GM19025 (cell line): Measurements from ENCODE around the gene FAM193A.
"Not testable (repeated sequence)": the region's sequence is repeated elsewhere in the genome, so short reads cannot be mapped to it uniquely, and the experiment has no call there.

ENCODE experiments used
- ATAC-seq: cut with Tn5 transposase; IDR thresholded peaks from one replicate; pipeline ENCODE4 v1.9.1; 2021; ENCODE audit warnings: mild to moderate bottlenecking, low read depth, moderate library complexity; ENCODE audit not compliant: unreplicated experiment

FAM193A gene

GRCh38 chr4:2714061-2714770, 177.8 kb downstream of the FAM193A start:
- no peak for ATAC-seq

DNA sequence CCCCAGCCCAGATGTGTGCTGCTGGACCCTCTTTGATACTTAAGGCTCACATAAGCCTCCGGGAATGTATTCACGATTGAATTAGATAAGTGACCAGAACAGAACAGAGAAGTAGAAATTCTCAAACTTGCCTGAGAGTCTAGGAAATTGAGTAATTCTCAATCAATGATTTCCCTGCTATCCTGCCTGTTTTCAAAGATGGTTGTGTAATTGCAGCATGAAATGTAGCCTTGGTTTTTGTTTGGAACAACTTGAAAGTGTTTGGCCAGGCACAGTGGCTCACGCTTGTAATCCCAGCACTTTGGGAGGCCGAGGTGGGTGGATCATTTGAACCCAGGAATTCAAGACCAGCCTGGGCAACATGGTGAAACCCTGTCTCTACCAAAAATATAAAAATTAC, 178.5 kb downstream of the FAM193A start:
- ATAC-seq: no peak

- no peak for ATAC-seq
Observed at GRCh38 chr4:2715426-2715825, 179.0 kb downstream of the FAM193A start.

GRCh38 chr4:2716236-2716635, 179.8 kb downstream of the FAM193A start:
- no peak for ATAC-seq

- ATAC-seq: no peak
Observed at GRCh38 chr4:2721586-2721985, 185.1 kb downstream of the FAM193A start.

DNA sequence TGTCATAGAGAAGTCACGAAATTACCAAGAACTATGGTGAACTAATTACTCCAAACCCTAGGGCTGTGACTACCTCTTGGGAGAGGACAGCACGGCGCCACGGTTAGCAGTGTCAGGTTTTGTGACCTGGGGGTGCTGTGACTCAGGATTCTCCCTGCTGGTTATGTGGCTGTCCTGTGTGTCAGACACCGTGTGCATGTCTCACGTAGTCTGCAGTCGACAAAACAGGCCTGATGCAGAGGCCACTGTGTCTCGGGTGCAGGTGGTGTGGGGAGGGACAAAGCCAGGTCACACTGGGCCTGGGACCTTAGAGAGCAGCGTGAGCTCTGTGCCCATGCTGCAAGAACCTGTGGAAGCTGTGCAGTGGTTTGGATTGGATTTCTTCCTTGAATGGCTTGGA, 185.6 kb downstream of the FAM193A start:
- no peak for ATAC-seq

DNA sequence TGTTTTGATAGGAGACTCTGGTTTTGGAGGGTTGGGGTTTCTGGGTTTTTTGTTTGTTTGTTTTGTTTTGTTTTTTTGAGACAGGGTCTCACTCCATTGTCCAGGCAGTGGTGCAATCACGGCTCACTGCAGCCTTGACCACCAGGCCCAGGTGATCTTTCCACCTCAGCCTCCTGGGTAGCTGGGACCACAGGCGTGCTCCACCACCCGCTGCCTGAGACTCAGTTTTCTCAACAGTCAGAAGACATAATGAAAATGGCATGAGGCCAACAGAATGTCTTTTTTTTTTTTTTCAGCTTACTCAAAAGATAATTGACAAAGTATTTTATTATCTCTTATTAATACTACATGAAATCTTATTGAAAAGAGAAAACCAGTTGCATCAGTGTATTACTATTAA, 187.3 kb downstream of the FAM193A start:
- no peak for ATAC-seq

GRCh38 chr4:2725380-2725779, 188.9 kb downstream of the FAM193A start:
- no peak for ATAC-seq

- ATAC-seq: not testable (repeated sequence)
Observed at GRCh38 chr4:2726881-2727280, 190.4 kb downstream of the FAM193A start.

DNA sequence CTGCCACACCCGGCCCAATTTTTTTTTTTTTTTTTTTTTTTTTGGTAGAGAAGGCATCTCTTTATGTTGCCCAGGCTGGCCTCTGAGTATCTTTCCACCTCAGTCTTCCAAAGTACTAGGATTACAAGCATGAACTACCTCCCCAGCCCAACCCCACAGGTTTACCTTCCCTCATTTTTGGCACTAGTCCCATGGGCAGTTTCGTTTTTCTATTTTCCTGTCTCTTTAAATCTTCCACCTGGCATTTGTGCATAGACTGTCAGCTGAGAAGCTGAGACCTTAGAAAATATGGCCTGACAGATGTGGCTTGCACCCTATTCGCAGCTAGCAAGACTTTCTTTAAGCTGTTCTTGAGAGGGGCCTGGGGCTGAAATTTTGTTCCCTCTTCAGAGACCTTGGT, 191.8 kb downstream of the FAM193A start:
- ATAC-seq: no peak

GRCh38 chr4:2728806-2729532, 192.5 kb downstream of the FAM193A start:
- ATAC-seq: no peak

DNA sequence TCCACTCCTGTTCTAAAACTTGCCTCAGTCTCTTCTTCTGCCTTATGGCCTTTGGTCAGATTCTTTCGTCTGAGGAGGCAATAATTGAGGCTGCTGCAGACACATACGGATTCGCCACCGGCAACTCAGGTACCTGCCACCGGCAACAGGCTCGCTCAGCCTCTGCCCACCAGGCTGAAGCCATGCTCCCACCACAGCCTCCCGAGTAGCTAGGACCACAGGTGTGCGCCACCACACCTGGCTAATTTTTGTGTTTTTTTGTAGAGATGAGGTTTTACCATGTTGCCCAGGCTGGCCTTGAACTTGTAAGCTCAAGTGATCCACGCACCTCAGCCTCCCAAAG, 193.1 kb downstream of the FAM193A start:
- ATAC-seq: no peak

DNA sequence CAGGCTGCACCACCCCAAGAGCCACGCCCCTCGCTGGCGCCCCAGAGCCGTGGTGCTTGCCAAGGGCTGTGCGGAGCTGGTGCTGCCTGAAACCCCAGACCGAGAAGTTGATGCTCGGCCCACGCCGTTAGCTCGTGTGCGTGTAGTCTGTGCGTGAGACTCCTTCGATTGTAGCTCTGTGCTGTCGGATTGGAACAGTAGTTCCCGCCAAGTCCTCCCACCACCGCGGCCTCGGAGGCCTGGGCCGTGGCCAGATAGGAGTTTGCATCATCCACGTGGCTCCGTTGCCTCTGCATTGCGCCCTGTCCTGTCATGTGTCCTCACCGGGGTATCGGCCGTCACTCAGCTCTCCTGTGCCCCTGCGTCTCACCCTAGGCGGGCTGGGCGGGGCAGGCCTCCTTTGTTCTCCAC, 195.5 kb downstream of the FAM193A start:
- ATAC-seq: no peak

- ATAC-seq: no peak
Observed at GRCh38 chr4:2732526-2732925, 196.1 kb downstream of the FAM193A start.

DNA sequence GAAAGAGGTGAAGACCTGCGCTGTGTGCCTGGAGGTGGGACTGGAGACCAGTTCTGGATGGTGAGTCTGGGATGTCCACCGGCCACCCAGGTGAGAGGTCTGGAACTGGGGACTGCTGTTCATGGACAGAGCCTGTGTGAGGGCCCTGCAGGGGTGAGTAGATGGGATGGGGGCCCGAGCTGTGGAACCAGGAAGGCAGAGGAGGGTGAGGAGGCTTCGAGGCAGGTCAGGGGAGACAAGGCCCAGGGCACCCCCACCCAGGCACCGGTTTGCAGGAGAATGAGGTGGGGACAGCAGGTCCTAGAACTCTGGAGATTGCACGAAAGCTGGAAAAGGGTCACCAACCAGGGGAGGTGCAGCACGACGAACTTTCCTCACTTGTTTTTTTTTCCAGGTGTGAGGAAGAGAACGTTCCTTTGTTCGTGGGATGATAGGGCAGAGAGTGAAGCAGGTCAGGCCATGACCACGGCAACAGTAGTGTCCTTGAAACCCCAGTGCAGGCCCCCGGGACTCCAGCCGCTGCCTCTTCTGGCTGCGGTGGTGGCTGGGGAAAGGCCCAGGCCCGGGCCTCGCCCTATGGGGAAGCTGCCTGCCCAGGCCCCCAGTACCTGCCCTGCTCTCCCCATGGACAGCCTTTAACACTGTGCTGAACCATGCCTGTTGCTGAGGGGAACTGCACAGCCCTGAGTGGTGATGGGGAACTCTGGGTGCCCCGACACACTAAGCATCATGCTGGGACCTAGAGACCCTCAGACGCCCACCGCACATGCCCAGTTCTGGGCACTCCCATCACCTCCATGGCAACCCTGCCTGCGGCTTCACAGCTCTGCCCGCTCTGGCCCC, 196.8 kb downstream of the FAM193A start:
- ATAC-seq: no peak

DNA sequence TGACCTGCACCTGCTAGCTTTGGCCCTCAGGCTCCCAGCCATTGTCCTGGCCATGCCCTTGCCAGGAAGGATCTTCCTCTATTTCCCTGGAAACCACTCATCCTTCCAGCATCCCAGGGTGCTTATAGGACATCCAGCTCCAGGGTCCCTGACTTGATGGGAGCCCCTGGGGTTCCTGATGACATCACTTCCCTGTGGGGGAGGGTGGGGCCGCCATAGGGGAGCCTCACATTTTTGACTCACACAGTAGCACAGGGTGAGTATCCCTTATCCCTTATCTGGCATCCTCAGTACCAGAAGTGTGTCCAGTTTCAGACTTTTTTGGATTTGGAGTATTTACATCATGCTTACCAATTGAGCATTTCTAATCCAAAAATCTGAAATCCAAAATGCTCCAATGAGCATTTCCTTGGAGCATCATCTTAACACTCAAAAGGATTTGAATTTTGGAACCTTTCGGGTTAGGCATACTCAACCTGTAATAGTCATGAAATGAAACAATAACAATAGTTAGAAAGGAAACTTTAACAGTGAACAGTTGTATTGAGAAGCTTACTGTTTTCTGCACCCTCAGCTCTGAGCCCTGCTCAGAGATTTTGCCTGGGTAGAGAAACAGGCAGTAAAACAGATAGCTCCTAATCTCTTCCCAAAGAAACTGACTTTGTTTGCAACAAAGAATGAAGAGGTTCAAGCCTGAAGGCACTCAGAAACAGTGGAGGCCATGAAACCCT, 197.6 kb downstream of the FAM193A start:
- ATAC-seq: no peak

DNA sequence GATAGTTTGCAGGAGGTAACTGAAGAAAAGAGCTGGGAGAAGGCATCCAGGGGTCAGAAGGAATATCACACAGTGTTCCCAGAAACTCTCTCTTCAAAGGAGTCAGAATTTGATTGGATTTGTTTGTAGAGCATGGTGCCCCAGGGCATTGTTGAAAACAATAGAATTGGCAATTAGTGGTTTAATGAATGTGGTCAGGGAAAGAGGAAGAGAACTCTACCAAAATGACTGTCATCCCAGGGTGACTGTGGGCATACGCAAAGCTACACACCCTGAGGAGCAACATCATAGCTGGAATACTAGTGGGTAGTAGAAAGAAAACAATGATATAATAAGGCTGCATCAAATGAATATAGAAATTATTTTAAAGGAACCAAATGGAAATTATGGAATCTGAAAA, 198.2 kb downstream of the FAM193A start:
- ATAC-seq: no peak

- no peak for ATAC-seq
Observed at GRCh38 chr4:2735869-2736268, 199.4 kb downstream of the FAM193A start.

GRCh38 chr4:2738296-2738695, 201.8 kb downstream of the FAM193A start:
- not testable (repeated sequence) for ATAC-seq

DNA sequence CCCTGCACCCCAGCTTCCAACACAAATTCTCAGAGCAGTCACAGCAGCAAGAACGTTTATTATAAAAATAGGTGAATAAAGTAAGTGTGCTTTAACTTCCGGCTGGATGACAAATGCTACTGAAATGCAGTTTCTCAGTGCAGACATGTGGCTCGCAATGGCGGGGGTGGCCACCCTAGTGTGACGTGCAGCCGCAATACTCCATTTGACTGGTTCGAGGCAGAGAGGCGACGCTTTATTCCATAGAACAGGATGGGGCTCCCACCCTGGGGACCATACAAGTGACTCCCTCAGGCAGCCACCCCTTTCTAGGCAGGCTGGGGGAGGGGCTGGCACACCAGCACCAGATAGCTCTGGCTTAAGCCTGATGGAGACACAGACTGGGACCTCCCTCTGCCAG, 205.2 kb downstream of the FAM193A start:
- ATAC-seq: no peak
